NCI-H748 treated with DMSO at 0.1 percent for 48 hours (cell line): Measurements from ENCODE around the gene MLST8.
"Not testable (repeated sequence)": the region's sequence is repeated elsewhere in the genome, so short reads cannot be mapped to it uniquely, and the experiment has no call there.

Experiments used
- DNase-seq: peaks from one replicate; lab custom pipeline; 2025; lab: John Stamatoyannopoulos, UW

Gene MLST8

GRCh38 chr16:2232094-2232990, 27.1 kb downstream of the MLST8 start:
- DNase-seq: no peak

GRCh38 chr16:2233046-2233775, 28.0 kb downstream of the MLST8 start:
- DNase-seq: no peak

- no peak for DNase-seq
Measured at GRCh38 chr16:2233872-2234812, 28.9 kb downstream of the MLST8 start.

- no peak for DNase-seq
Measured at GRCh38 chr16:2234813-2235170, 29.5 kb downstream of the MLST8 start.

- no peak for DNase-seq
Measured at GRCh38 chr16:2235234-2235651, 30.0 kb downstream of the MLST8 start.

GRCh38 chr16:2235695-2236336, 30.6 kb downstream of the MLST8 start:
- DNase-seq: no peak

GRCh38 chr16:2236337-2237101, 31.3 kb downstream of the MLST8 start, which contains the start of gene DNASE1L2:
TSS of gene DNASE1L2 (plus strand) at chr16:2236444. CDS start at chr16:2236817, 373 bp downstream.
- DNase-seq: no peak

GRCh38 chr16:2237102-2237482, 31.8 kb downstream of the MLST8 start:
- no peak for DNase-seq

- no peak for DNase-seq
Measured at GRCh38 chr16:2237493-2238149, 32.4 kb downstream of the MLST8 start.

GRCh38 chr16:2238150-2238837, 33.0 kb downstream of the MLST8 start:
- DNase-seq: no peak

- no peak for DNase-seq
Measured at GRCh38 chr16:2238838-2239675, 33.8 kb downstream of the MLST8 start.

- DNase-seq: not testable (repeated sequence)
Measured at GRCh38 chr16:2240331-2240730, 35.1 kb downstream of the MLST8 start.

- DNase-seq: no peak
Measured at GRCh38 chr16:2242598-2242997, 37.3 kb downstream of the MLST8 start.

- no peak for DNase-seq
Measured at GRCh38 chr16:2243031-2243528, 37.8 kb downstream of the MLST8 start.

GRCh38 chr16:2243781-2244180, 38.5 kb downstream of the MLST8 start:
- no peak for DNase-seq

GRCh38 chr16:2244301-2244700, 39.0 kb downstream of the MLST8 start:
- no peak for DNase-seq

- no peak for DNase-seq
Measured at GRCh38 chr16:2244926-2245795, 39.9 kb downstream of the MLST8 start.
